ENCODE measurements around the gene CHTF18.

Gene CHTF18

DNA sequence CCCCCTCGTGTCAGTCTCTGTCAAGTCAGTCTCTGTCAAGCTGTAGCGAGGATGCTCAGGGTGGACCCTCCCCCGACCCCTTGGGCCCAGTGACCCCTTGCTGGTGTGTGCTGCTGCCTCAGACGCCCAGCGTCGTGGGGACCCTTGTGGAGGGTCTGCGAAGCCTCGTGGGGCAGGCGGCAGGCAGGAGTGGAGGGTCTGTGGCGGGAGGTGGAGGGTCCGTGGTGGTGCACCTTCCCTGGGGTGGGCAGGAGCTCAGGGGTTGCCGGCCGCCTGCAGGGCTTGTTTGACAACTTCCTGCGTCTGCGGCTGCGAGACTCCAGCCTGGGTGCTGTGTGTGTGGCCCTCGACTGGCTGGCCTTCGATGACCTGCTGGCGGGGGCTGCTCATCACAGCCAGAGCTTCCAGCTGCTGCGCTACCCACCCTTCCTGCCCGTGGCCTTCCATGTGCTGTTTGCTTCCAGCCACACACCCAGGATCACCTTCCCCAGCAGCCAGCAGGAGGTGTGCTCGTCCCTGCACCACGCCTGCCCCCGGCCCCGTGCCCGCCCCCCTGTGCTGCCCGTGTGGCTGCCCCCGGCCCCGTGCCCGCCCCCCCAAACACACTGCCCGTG lies 6.5 kb downstream of the CHTF18 start:
- DNase-seq: no peak

DNA sequence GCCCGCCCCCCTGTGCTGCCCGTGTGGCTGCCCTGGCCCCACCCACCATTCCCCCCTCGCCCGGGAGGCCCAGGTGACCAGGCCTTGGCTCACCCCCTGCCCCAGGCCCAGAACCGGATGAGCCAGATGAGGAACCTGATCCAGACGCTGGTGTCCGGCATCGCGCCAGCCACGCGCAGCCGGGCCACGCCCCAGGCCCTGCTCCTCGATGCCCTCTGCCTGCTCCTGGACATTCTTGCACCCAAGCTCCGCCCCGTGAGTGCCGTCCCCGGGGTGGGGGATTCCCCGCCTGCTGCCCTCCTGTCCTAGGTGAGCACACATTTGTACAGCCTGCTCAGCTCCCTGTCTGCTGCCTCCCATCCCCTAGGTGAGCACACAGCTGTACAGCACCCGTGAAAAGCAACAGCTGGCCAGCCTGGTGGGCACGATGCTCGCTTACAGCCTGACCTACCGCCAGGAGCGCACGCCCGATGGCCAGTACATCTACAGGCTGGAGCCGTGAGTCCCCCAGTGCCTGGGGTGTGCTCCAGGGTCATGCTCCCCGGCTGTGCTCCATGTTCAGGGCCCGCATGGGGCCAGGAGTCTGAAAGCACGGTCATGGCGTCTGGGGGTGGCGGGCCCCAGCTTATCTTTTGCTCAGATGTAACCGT lies 7.3 kb downstream of the CHTF18 start:
- no peak for DNase-seq

DNA sequence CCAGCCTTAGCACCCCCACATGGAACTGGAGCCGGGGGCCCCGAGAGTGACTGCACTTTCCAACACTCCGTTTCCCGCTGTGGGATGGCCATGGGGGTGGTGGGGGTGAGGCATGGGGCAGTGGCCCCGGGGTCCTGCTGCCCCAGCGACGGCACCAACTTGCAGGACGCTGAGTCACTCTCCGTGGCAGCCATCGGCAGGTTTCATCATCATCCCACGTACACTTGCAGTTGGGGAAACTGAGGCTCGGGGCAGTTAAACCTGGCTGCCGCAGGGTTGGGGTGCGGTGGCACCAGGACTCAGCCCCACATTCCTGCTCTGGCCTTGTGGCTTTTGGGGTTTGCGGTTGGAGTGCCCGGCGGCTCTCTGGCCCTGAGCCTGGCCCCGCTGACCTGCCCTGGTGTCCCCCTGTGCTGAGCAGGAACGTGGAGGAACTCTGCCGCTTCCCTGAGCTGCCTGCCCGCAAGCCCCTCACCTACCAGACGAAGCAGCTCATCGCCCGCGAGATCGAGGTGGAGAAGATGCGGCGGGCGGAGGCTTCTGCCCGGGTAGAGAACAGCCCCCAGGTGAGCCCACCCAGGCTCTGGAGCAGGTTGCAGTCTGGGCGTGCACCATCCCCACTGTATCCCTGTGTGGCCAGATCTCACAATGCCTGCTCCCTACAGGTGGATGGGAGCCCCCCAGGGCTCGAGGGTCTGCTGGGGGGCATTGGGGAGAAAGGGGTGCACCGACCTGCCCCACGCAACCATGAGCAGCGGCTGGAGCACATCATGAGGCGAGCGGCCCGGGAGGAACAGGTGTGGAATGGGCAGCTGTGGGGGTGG lies 8.1 kb downstream of the CHTF18 start:
- DNase-seq: no peak

DNA sequence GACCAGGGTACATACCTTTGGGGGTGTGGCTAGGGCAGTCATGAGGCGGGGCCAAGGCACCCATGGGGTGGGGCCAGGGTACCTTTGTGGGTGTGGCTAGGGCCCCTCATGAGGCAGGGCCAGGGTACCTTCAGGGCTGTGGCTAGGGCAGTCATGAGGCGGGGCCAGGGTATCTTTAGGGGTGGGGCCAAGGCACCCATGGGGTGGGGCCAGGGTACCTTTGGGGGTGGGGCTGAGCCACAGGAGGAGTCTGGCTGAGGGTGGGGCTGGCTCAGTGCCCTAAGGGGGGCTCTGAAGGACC lies 8.7 kb downstream of the CHTF18 start:
- DNase-seq: no peak

DNA sequence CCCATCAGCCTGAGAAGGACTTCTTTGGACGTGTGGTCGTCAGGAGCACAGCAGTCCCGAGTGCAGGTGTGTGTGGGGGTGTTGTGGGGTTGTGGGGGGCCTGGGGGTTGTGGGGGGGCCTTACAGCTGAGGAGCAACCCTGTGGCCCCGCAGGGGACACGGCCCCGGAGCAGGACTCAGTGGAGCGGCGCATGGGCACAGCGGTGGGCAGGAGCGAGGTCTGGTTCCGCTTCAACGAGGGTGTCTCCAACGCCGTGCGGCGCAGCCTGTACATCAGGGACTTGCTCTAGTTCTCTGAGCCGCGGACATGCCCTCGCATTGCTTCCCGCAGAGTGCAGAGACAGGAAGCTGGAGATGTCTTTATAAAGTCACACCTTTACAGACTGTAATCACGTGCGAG lies 9.3 kb downstream of the CHTF18 start:
- no peak for DNase-seq

DNA sequence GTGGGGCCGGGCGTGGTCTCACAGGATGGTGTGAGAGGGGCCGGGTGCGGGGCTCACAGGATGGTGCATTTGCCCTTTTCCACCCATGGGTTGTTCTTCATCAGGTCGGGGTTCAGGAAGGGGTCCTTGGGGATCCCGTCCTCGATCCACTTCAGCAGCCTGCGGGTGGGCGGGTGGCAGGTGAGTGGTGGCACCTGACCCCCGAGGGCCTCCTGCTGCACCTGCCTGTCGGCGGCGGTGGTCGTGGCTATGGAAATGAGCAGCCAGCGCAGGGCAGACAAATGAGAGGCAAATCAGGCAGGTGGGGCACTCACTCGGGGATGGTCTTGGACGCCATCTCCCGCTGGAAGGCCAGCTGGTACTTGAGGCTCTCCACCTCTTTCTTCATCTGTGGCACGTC lies 10.2 kb downstream of the CHTF18 start:
- DNase-seq: no peak

DNA sequence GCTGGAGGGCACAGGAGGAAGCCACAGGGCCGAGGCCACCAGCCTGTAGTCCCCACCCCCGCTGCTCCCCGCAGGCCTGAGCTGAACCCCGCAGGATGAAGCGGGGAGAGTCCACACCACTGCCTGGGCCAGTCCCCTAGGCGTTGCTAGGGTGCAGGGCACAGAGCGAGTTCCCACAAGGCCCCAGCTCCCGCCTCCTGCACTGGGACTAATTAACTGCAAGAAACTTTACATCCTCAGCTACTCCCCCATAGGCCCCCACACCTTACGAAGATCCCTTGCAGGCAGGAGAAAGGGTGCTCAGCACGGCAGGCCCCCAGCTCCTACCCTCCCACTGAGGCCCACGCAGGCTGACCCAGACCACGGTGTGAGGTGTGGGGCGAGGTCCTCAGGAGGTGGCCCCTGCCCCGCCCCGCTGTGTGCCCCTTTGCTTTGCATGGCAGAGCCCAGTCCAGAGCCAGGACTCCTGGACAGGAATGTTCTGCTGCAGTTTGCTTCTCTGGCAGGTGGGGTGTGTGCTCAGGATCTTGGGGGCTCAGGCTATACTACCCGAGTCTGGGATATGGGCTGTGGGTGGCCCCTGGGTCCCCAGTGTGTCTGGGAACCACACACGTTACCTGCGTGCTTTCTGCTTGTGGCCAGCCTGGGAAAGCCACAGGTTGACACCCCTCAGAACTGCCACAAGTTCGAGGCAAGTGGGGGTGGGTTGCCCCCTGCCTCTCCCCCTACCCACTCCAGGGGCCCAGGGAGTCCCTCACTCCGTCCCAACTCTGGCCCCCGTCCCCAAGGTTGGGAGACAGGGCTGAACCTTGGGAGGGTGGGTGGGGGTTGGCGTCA lies 10.9 kb downstream of the CHTF18 start:
- no peak for DNase-seq

DNA sequence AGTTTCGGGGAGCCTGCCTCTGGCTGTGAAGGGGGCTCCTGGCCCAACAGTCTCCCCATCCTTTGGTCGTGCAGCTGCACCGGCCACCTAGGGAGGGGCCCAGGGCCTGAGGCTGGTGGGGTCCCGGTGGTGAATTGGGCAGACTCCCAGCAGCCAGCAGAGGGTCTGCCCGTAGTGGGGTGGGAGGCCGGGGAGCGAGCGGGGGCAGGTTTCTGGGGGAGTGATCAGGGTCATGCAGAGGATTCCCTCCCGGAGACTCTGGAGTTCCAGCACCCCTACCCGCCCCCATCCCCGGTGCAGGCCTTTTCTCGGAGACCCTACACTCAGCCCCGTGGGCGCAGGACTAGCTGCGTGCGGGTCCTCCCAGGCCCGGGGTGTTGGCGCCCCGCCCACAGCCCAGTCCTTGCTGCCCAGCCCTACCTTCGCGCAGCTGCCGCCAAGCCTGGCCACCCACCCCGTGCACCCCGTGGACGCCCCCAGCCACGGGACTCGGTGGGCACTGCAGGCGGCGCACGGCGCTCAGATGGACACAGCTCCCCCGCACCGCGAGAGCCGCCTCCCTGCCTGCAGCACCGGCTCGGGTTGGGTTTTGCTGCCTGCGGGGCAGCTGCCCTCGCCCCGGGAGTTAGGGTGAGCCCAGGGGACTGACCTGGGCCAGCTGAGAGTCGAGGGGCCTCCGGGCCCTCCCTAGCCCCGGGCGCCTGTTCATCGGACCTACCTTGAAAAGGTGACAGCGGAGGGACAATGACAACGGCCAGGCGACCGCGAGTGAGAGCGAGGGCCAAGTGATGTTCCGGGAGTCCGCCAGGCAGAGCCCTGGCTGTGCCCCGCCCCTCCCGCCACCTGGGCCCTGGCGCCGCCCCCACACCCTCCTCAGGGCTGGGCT lies 11.8 kb downstream of the CHTF18 start, which contains the start of gene GNG13:
Gene GNG13, minus strand, starts transcription at position 787 of the 886 bp plus-strand sequence. CDS start 1,657 bp downstream, outside the sequence.
- no peak for DNase-seq

DNA sequence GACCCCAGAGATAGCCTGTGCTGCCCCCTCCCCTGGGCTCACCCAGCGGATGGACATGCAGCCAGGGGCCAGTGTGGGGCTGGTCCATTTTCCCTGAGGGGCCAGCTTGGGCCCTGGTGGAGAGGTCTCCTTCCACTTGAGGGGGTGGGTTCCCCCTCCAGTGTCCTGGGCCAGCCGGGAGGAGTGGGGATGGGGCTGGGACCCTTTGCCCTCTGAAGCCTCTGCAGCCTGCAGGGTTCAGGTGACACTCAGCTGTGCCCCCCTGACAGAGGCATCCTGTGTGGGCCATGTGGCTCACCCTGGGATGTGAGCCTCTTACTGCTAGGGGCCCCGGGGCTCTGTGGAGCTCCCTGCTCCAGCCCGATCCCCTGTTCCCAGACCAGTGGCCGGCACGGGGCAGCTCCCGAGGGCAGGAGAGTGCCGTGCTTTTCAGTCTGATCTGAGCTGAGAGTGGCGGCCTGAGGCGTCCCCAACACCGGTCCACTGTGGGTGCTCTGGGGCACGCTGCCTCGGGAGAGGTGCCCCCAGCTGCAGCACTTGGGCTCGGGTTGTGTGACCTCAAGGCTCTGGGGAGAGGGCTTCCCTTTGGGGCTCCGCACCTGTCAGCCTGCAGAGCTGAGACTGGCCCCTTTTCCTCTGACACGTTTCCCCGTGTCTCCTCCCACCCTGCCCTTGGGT lies 12.6 kb downstream of the CHTF18 start:
- DNase-seq: no peak

DNA sequence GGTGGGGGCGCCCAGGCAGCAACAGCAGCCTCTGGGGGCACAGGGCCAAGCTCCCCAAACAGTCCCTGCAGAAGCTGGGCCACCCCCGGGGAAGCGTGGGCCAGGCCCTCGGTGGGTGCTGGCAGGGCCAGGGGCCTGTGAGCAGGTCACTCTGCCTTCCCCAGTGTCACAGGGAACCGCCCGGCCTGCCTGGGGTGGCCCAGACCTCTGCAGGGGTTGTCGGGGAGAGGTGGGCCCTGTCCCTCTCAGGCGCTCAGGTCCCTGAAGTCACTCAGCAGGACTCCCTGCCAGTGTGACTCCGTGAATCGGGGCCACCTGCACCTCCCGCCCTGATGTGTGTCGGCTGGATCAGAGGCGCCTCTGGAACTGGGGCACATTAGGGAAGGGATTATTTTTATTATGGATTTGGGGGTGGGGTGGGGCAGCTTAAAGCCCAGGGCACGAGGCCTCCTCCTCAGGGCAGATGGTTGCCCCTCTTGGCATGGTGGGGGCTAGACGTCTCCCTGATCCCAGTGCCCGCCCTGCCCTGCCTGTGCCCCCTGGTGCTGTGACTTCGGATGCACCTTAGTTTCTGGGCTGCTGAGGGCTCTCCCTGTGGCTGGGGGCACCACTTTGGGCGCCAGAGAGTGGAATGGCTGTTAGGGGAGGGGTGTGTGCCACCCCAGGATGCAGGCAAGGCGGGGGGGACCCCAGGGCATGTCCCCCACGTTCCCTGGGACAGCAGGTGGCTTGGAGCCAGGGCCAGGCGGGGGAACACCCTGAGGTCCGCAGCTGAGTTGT lies 13.4 kb downstream of the CHTF18 start:
- DNase-seq: no peak

DNA sequence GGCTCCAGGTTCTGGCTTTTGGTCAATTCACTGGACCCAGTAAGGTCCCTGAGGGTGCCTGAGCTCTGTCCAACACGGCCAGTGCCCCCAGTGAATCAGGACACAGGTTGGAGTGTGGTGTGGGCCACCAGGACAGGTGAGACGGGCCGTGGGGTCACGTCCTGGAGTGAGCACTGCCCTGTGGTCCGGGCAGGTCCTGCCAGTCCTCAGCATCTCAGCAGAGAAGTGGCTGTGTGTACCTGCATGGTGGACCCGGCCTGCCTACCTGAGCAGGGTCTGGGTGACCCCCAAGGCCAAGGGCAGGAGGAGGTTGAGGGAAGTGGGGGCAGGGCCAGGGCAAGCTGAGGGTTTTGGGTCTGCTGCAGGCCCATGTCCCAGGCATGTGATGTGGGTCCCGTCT lies 14.0 kb downstream of the CHTF18 start:
- DNase-seq: no peak

DNA sequence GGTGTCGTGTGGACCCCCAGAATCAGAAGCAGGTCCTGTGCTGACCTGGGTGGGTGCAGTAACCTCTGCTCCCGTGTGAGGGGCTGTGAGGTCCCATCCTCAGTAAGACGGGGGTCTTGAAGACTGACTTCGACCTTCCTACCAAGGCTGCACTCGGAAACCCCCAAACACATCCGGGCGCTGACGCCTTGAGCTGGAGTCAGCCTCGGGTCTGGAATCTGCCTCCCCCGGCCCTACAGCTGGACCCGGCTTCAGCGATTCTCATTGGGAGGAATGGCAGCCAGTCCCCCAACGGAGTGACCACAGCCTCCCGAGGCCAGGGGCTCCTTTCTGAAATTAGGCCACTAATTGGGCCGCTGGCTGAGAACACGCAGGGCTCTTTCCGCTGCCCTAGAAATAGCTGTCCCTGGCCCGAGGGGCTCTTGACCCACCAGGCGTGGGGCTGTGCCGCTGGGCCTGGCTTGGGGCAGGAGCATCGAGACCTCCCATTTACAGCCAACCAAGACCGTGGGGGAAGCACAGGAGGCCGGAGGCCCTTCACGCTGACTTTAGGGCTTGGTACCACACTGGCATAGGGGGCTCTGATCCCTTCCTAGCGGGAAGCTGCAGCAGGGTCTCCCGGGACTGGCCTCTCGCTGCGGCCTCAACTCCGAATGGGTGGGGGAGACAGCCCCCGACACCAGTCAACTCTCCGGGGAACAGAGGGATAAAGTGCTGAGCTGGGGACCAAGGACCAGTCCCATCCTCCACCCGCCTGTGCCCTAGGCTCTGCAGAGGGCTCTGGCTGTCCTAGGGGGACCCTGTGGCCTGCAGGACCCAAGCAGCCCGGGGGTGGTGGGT lies 14.7 kb downstream of the CHTF18 start:
- no peak for DNase-seq

DNA sequence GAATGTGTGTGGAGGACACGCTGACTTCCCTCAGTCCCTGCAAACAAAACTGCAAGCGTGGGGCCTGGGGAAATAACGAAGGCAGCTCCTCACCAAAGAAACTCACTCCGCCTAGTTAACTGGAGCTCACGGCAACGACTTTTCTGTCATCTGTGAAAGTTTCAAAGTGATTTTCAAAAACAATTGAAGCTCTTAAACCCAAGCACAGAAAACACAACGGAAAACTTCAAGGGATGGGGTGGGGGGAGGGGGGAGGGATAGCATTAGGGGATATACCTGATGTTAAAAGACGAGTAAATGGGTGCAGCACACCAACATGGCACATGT lies 15.3 kb downstream of the CHTF18 start:
- no peak for DNase-seq

DNA sequence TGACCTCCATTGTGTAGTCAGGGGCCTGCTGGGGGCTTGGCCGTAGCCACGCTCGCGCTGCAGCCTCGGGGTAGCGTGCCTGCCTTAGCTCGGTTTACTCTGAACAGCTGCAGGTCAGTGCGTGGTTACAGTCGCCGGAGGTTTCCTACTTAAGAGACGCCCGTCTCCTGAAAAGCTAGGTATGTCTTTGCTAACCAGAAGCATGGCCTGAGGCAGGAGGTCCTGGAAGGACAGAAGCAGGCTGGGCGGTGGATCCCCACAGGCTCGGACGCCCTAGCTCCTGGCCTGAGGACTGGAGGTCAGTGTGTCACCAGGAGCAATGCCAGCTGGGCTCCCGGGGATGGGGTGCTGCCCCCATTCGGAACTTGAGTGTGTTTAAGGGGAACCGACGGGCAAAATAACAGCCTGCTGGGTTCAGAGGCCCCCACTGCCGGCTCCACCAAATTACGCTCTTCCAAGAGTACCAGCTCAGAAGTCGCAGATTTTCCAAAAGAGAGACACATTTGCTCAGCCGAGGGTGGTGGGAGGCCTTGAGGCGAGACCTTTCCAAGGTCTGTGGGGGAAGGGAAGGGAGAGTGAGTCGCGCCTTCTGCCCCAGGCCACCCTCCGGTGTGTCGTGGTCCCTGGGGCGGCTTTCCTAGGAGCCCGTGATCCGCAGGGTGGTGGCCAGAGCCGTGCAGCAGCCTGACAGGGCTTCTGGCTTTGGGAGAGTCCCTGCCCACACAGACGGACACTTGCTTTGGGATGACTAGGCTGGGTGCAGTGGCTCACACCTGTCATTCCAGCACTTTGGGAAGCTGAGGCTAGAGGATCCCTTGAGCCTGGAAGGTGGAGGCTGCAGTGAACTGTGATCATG lies 16.0 kb downstream of the CHTF18 start:
- DNase-seq: no peak

DNA sequence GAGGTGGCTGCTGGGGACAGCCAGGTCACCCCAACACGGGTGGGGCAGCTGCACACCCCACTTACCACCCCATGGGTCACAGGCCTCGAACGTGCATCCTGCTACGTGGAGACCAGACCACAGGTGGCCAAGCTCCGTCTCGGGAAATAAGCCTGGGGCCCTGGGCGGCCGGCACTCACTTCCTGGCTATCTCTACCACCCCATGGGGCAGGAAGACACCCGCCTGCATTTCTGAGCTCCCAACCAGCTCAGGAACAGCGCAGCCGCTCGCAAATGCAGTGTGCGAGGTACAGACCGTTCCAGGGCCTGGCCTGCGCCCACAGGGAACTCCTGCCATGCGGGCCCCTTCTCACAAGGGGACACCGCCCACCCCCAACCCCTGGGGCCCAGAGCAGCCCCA lies 17.1 kb downstream of the CHTF18 start:
- DNase-seq: no peak

DNA sequence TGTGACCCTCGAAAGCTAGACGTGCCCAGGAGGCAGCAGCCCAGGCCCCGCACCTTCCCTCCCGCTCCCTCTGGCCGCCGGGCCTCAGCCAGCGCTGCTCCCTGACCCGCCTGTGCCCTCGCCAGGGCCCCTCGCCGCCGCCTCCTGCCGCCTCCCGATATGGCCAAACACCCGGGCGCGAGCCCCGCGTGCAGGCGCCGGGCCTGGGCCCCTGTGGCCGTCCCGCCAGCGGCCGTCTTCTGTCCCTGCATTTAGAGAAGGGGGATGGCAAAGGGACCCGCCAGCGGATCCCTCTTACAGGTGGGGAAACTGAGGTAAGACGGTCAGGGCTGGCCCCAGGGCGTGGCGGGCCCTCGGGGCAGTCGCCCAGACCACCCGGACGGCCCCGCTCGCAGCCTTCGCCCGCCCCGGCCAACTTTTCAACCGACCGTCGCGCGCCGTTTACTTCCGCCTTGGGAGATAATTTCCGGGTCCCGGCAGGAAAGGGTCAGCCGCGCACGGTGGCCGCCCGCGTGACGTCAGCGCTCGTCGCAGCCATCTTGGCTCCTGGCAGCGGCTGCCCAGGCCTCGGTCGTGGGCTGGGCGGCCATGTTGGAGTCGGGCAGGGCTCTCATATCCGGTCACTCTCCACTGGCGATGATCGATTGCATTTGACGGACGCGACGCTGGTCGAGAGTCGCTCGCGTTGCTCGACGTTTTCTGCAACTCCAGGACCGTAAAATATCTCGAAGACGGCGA lies 19.1 kb downstream of the CHTF18 start:
- peak; percentile 78 for DNase-seq

DNA sequence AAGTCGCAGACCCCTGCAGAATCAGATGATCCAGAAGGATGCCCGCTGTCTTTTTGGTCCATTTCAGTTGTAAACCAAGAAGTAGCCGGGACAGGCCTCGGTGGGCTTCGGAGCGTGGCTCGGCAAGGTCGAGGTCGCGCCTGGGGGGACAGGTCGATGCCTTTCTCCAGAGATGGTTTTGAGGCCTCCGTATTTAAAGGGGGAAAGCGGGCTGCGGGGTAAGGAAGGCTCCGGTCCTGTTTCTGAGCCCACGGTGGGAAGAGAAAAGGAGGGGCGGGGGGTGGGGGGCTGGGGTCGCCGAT lies 19.6 kb downstream of the CHTF18 start:
- DNase-seq: no peak

DNA sequence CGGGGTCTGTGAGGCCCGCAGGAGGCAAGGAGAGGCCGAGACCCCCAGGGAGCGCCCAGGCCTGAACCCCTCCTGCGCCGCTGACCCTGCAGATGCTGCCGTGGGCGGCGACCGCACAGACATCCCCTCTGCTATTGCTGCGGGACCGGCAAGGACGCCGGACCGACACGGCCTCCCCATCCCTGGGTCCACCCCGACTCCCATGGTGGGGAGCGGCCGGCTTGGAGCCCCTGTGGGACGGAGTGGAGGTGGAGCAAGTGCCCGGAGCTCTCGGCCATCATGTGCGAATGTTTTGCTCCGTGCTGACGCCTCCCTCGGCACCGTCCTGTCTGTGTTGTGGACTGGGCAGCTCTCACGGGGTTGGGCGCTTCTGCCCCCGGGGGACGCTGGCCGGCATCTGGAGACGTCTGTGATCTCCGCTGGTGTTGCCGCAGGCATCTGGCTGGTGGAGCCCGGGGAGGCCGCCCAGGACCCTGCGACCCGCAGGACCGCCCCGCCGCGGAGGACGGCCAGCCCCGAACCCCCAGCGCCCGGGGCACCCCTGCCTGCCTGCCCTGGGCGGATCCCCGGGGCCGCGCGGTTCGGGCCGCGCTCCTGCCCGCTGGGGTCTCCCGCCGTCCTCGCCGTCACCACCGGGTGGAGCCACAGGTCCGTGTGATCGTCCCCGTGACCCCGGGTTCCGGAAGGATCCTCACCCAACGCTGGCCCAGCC lies 24.9 kb downstream of the CHTF18 start:
- DNase-seq: peak; percentile 45
